ENCODE measurements around the gene MGA.

The MGA gene

DNA sequence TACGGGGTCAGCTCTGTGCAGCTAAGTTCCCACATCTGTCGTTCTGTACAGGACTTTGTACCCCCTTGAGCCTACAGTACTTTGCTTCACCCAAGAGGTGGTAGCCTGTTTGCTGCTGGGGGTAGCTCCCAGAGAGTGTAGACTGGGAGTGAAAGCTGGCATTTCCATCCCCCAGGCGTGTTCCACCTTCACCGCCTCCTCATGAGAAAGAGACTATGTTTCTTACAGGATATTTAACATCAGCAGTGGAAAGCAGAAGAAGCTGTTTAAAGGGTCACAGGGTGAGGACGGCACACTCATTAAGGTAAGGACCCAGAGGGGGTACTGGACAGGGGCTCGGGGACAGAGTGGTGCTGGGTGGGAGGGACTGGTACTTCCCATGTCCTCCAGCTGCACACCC lies 157.6 kb downstream of the MGA start:
- Histone ChIP-seq H3K27ac (no peak overlapping the region), H3K4me3 (no peak overlapping the region)

DNA sequence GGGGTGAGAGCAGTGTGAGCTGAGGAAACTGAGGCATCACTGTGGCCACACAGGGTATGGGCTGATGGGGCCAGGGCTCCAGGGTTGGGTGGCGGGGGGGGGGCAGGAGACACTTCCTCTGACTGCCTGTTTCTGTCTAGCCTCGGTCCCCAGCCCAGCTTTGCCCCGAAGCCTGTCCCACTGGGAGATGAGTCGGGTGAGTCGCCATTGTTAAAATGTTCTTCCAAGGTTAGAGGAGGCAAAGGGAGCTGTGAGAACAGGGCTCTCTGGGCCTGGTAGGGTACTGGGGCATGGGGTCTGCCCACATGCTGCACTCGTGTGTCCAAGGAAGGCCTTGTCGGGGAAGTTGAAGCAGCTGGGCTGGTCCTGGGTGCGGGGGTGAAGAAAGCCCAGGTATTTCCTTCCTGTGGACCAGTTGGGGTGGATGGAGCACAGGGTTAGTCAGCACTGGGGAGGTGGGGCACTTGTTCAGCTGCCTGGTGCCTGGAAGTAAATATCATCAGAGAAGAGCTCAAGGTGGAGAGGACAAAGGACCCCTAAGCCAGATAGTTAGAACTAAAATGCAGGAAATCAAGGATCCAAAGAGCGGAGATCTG lies 159.3 kb downstream of the MGA start:
- H3K27ac ChIP-seq, result no peak overlapping the region
- H3K4me3 ChIP-seq, result no peak overlapping the region

DNA sequence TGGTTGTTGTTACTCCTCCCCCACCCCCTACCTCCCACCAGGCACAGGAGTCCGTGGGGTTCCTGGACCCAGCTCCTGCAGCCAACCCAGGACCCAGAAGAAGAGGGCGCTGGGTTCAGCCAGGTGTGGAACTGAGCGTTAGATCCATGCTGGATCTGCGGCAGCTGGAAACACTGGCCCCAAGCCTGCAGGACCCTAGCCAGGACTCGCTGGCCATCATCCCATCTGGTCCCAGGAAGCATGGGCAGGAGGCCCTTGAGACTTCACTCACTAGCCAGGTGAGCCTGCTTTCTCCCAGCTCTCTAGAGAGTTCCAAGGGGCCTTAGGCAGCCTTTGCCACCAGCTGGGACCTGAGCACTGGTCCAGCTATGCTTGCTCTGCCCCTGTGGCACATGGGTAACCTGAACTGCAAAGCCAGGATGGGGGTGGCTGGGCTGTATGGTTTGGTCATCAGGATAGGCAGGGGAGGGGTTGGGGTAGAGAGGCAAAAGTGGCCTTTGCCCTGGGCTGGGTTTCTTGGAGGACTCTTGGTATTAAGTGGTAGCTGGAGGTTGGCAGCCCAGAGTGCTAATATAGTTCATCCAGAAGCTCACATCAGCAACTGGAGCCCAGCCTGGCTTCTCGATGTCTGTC lies 160.7 kb downstream of the MGA start:
- peak overlapping the region in 1 of 21 experiments; percentile 10 for H3K27ac ChIP-seq
- H3K4me3 ChIP-seq, result no peak overlapping the region

- H3K4me3 ChIP-seq, result no peak overlapping the region
- no peak overlapping the region for H3K27ac ChIP-seq
Measured at GRCh38 chr15:41821831-41822230, 161.6 kb downstream of the MGA start.

GRCh38 chr15:41822471-41822870 lies 162.3 kb downstream of the MGA start:
- H3K4me3 ChIP-seq, result no peak overlapping the region
- no peak overlapping the region for H3K27ac ChIP-seq

Measured in skin epidermis (tissue), 12 donors.